NCI-H460 (cell line): ENCODE results near the gene TTC33. TPM values are rescaled to one million over a fixed set of nuclear protein-coding genes. Genes with fewer than 3 reads are reported as not detected.
"Not testable (repeated sequence)": the region's sequence is repeated elsewhere in the genome, so short reads cannot be mapped to it uniquely, and the experiment has no call there.

Source experiments
- DNase-seq: peaks from one replicate; pipeline ENCODE4 v3.0.0-alpha.2; 2016; ENCODE audit warnings: low read depth; ENCODE audit errors: extremely low read depth
- polyA plus RNA-seq: library from polyadenylated mRNA; depleted of rRNA; stranded (reverse); fragments of >200 nt; gene quantifications from 2 replicates; pipeline ENCODE4 v1.2.3, GENCODE V29; 2014; cell fraction: nucleus; rRNA removed
- total RNA-seq: library from RNA; depleted of rRNA; stranded (reverse); fragments of >200 nt; shearing (Covaris generic); gene quantifications from 2 replicates; pipeline ENCODE4 v1.2.3, GENCODE V29; 2014; rRNA removed

Gene TTC33
- total RNA-seq: 25.1 and 37.2 TPM in 2 replicates
- polyA plus RNA-seq: 6.1 and 12.7 TPM in 2 replicates

GRCh38 chr5:40755407-40756365 lies at the start of gene TTC33:
TTC33 (minus strand) TSS chr5:40755961; CDS start chr5:40747018, 8,943 bp downstream.
- peak; percentile 93 for DNase-seq

GRCh38 chr5:40801771-40802562 lies 46.2 kb upstream of the TTC33 start:
- DNase-seq: no peak

GRCh38 chr5:40799258-40799657 lies 43.5 kb upstream of the TTC33 start:
- DNase-seq: no peak

GRCh38 chr5:40798801-40799210 lies 43.0 kb upstream of the TTC33 start:
- peak; percentile 60 for DNase-seq

GRCh38 chr5:40798012-40798800 lies 42.4 kb upstream of the TTC33 start, which contains the start of gene PRKAA1:
PRKAA1 (minus strand) TSS chr5:40798374; CDS start chr5:40798189, 185 bp downstream.
- peak; percentile 89 for DNase-seq

- DNase-seq: peak; percentile 56
Measured at GRCh38 chr5:40797273-40798011, 41.7 kb upstream of the TTC33 start.

- DNase-seq: no peak
Measured at GRCh38 chr5:40796487-40796889, 40.7 kb upstream of the TTC33 start.

GRCh38 chr5:40794877-40795276 lies 39.1 kb upstream of the TTC33 start:
- not testable (repeated sequence) for DNase-seq

- not testable (repeated sequence) for DNase-seq
Measured at GRCh38 chr5:40794340-40794739, 38.6 kb upstream of the TTC33 start.

GRCh38 chr5:40792691-40793090 lies 36.9 kb upstream of the TTC33 start:
- DNase-seq: not testable (repeated sequence)

- no peak for DNase-seq
Measured at GRCh38 chr5:40791715-40792139, 36.0 kb upstream of the TTC33 start.

- no peak for DNase-seq
Measured at GRCh38 chr5:40790947-40791593, 35.3 kb upstream of the TTC33 start.

GRCh38 chr5:40788941-40789340 lies 33.2 kb upstream of the TTC33 start:
- DNase-seq: not testable (repeated sequence)

- no peak for DNase-seq
Measured at GRCh38 chr5:40787986-40788385, 32.2 kb upstream of the TTC33 start.

GRCh38 chr5:40786664-40787063 lies 30.9 kb upstream of the TTC33 start:
- not testable (repeated sequence) for DNase-seq

GRCh38 chr5:40784916-40785315 lies 29.2 kb upstream of the TTC33 start:
- DNase-seq: no peak

- DNase-seq: no peak
Measured at GRCh38 chr5:40784027-40784653, 28.4 kb upstream of the TTC33 start.

- no peak for DNase-seq
Measured at GRCh38 chr5:40781843-40782409, 26.2 kb upstream of the TTC33 start.
